ENCODE results near the gene KLRK1. TPM values are rescaled to one million over a fixed set of nuclear protein-coding genes. Genes with fewer than 3 reads are reported as not detected.
"Not testable (repeated sequence)": the region's sequence is repeated elsewhere in the genome, so short reads cannot be mapped to it uniquely, and the experiment has no call there.

The KLRK1 gene
- total RNA-seq, 1 donor = 41.9 TPM

GRCh38 chr12:10358969-10359368 is 30.9 kb downstream of the KLRK1 start:
- Histone ChIP-seq H3K4me3 (ENCODE audit: low read length) (no peak overlapping the region), H3K27me3 (ENCODE audit: insufficient read depth, low read length) (no peaks in the 10 kb centered on the region), H3K4me1 (ENCODE audit: insufficient read depth, low read length) (peaks cover 19% of the 10 kb centered on the region), H3K9me3 (ENCODE audit: low read depth, low read length) (no peaks in the 10 kb centered on the region)

DNA sequence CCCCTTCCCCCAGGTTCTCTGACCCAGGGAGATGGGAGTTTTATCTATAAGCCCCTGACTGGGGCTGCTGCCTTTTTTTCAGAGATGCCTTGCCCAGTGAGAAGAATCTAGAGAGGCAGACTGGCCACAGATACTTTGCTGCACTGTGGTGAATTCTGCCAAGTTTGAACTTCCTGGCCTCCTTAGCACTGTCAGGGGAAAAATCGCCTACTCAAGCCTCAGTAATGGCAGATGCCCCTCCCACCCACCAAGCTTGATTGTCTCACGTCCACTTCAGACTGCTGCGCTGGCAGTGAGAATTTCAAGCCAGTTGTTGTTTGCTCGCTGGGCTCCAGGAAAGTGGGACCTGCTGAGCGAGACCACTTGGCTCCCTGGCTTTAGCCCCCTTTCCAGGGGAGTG is 31.7 kb downstream of the KLRK1 start:
- no peak overlapping the region for H3K4me3 ChIP-seq (ENCODE audit: low read length)
- peaks cover 10% of the 10 kb centered on the region for H3K4me1 ChIP-seq (ENCODE audit: insufficient read depth, low read length)
- H3K27me3 ChIP-seq (ENCODE audit: insufficient read depth, low read length) = no peaks in the 10 kb centered on the region
- no peaks in the 10 kb centered on the region for H3K9me3 ChIP-seq (ENCODE audit: low read depth, low read length)

- Histone ChIP-seq H3K27me3 (ENCODE audit: insufficient read depth, low read length) (no peaks in the 10 kb centered on the region), H3K4me3 (ENCODE audit: low read length) (no peak overlapping the region), H3K4me1 (ENCODE audit: insufficient read depth, low read length) (no peaks in the 10 kb centered on the region)
Observed at GRCh38 chr12:10354502-10354901, 35.3 kb downstream of the KLRK1 start.

GRCh38 chr12:10354071-10354470 is 35.8 kb downstream of the KLRK1 start:
- Histone ChIP-seq H3K4me1 (ENCODE audit: insufficient read depth, low read length) (no peaks in the 10 kb centered on the region), H3K9me3 (ENCODE audit: low read depth, low read length) (no peaks in the 10 kb centered on the region)

More at GRCh38 chr12:10354502-10354901, 35.3 kb downstream of the KLRK1 start:
- H3K9me3 ChIP-seq (ENCODE audit: low read depth, low read length) = no peaks in the 10 kb centered on the region

GRCh38 chr12:10351457-10351856 is 38.4 kb downstream of the KLRK1 start:
- H3K9me3 ChIP-seq (ENCODE audit: low read depth, low read length) = not testable (repeated sequence)

More at GRCh38 chr12:10354071-10354470, 35.8 kb downstream of the KLRK1 start:
- no peak overlapping the region for H3K4me3 ChIP-seq (ENCODE audit: low read length)
- H3K27me3 ChIP-seq (ENCODE audit: insufficient read depth, low read length) = no peaks in the 10 kb centered on the region

GRCh38 chr12:10341892-10342509 is 47.8 kb downstream of the KLRK1 start:
- H3K27me3 ChIP-seq (ENCODE audit: insufficient read depth, low read length) = no peaks in the 10 kb centered on the region

More at GRCh38 chr12:10351457-10351856, 38.4 kb downstream of the KLRK1 start:
- not testable (repeated sequence) for H3K27me3 ChIP-seq (ENCODE audit: insufficient read depth, low read length); H3K4me3 ChIP-seq (ENCODE audit: low read length); H3K4me1 ChIP-seq (ENCODE audit: insufficient read depth, low read length)

GRCh38 chr12:10340946-10341345 is 48.9 kb downstream of the KLRK1 start:
- H3K4me3 ChIP-seq (ENCODE audit: low read length); H3K4me1 ChIP-seq (ENCODE audit: insufficient read depth, low read length); H3K27me3 ChIP-seq (ENCODE audit: insufficient read depth, low read length); H3K9me3 ChIP-seq (ENCODE audit: low read depth, low read length): not testable (repeated sequence)

More at GRCh38 chr12:10341892-10342509, 47.8 kb downstream of the KLRK1 start:
- H3K4me1 ChIP-seq (ENCODE audit: insufficient read depth, low read length) = peaks cover 4% of the 10 kb centered on the region
- no peak overlapping the region for H3K4me3 ChIP-seq (ENCODE audit: low read length)
- H3K9me3 ChIP-seq (ENCODE audit: low read depth, low read length) = no peaks in the 10 kb centered on the region

DNA sequence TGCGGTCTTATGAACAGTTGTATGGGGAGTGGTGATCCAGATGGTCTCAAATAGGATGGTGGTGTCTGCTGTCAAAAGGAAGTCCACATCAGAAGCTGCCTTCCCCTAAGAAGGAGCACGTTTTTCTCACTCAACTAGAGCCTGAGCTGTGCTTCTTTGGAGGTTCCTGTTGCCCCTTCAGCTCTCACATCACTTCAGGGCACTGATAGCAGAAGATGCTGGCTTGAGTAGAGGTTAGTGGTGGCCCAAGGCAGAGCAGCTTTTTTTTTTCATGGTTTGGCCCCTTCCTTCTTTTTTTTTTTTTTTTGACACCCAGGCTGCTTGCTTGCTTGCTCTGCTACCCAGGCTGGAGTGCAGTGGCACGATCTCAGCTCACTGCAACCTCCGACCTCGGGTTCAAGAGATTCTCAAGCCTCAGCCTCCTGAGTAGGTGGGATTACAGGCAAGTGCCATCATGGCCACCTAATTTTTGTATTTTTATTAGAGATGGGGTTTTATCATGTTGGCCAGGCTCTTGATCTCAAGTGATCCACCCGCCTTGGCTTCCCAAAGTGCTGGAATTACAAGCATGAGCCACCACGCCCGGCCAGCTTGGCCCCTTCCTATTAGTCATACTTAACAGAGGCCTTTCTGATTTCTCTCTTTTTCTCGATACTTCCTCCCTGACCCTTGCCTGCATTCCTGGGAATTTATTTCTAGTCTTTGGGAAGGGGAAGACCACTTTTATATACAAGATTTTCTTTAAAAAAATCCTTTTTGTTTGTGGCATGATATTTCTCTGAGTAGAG is 50.6 kb downstream of the KLRK1 start:
- Histone ChIP-seq H3K4me1 (ENCODE audit: insufficient read depth, low read length) (peaks cover 4% of the 10 kb centered on the region), H3K9me3 (ENCODE audit: low read depth, low read length) (no peaks in the 10 kb centered on the region), H3K27me3 (ENCODE audit: insufficient read depth, low read length) (no peaks in the 10 kb centered on the region), H3K4me3 (ENCODE audit: low read length) (no peak overlapping the region)

DNA sequence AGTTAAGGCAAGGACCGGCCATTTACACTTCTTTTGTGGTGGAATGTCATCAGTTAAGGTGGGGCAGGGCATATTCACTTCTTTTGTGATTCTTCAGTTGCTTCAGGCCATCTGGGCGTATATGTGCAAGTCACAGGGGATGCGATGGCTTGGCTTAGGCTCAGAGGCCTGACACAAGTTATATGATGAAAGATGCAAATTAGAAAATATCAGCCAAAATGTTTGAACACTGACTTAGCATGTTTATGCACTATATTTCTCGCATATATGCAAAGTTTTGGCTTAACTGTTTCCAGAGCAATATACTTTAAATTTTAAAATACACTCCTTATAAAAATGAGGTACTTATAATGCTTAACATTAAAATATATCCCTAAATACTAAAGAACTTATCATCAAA is 51.4 kb downstream of the KLRK1 start:
- H3K27me3 ChIP-seq (ENCODE audit: insufficient read depth, low read length); H3K9me3 ChIP-seq (ENCODE audit: low read depth, low read length); H3K4me3 ChIP-seq (ENCODE audit: low read length): not testable (repeated sequence)

GRCh38 chr12:10336196-10336595 is 53.6 kb downstream of the KLRK1 start:
- not testable (repeated sequence) for H3K4me3 ChIP-seq (ENCODE audit: low read length); H3K4me1 ChIP-seq (ENCODE audit: insufficient read depth, low read length); H3K27me3 ChIP-seq (ENCODE audit: insufficient read depth, low read length); H3K9me3 ChIP-seq (ENCODE audit: low read depth, low read length)

More for the DNA sequence above, 51.4 kb downstream of the KLRK1 start:
- H3K4me1 ChIP-seq (ENCODE audit: insufficient read depth, low read length) = not testable (repeated sequence)

- H3K27me3 ChIP-seq (ENCODE audit: insufficient read depth, low read length) = no peaks in the 10 kb centered on the region
- no peak overlapping the region for H3K4me3 ChIP-seq (ENCODE audit: low read length)
- no peaks in the 10 kb centered on the region for H3K4me1 ChIP-seq (ENCODE audit: insufficient read depth, low read length)
- no peaks in the 10 kb centered on the region for H3K9me3 ChIP-seq (ENCODE audit: low read depth, low read length)
Observed at GRCh38 chr12:10331642-10332239, 58.1 kb downstream of the KLRK1 start.

- not testable (repeated sequence) for H3K4me3 ChIP-seq (ENCODE audit: low read length); H3K27me3 ChIP-seq (ENCODE audit: insufficient read depth, low read length); H3K9me3 ChIP-seq (ENCODE audit: low read depth, low read length); H3K4me1 ChIP-seq (ENCODE audit: insufficient read depth, low read length)
Observed at GRCh38 chr12:10328691-10329090, 61.1 kb downstream of the KLRK1 start.

Other genes starting within 250 kb of the KLRK1 start
- 104 TPM for gene OLR1, start 217.9 kb downstream of the KLRK1 start, total RNA-seq
- 1.4 TPM for gene TMEM52B, start 211.0 kb downstream of the KLRK1 start, total RNA-seq
- 155 TPM for gene GABARAPL1, start 177.2 kb downstream of the KLRK1 start, total RNA-seq
- gene KLRD1, start 82.2 kb downstream of the KLRK1 start, total RNA-seq = 34.0 TPM
- 7.2 TPM for gene KLRC4, start 19.7 kb upstream of the KLRK1 start, total RNA-seq
- gene KLRC3, start 30.6 kb upstream of the KLRK1 start, total RNA-seq = 7.1 TPM
- gene KLRC2, start 46.0 kb upstream of the KLRK1 start, total RNA-seq = 3.6 TPM
- gene KLRC1, start 63.3 kb upstream of the KLRK1 start, total RNA-seq = 6.4 TPM
- 19.1 TPM for gene EIF2S3B, start 115.8 kb upstream of the KLRK1 start, total RNA-seq
- 10.1 TPM for gene MAGOHB, start 223.6 kb upstream of the KLRK1 start, total RNA-seq